ENCODE measurements around the gene CENPM.
A peak's percentile ranks its signal among the peaks of the same experiment; 100 is the strongest.

CENPM gene

GRCh38 chr22:41946629-41947423 is at the start of gene CENPM:
TSS of gene CENPM (minus strand) at chr22:41947152. CDS start at chr22:41947076, 76 bp downstream.
- DNase-seq (ENCODE audit: low read depth in 2 of 2): peak; percentile 92 to 94

GRCh38 chr22:41995211-41995610 is 48.3 kb upstream of the CENPM start:
- no peak for DNase-seq (ENCODE audit: low read depth in 2 of 2)

- no peak for DNase-seq (ENCODE audit: low read depth in 2 of 2)
Measured at GRCh38 chr22:41992496-41992895, 45.5 kb upstream of the CENPM start.

GRCh38 chr22:41991111-41991510 is 44.2 kb upstream of the CENPM start:
- DNase-seq (ENCODE audit: low read depth in 2 of 2): no peak

DNA sequence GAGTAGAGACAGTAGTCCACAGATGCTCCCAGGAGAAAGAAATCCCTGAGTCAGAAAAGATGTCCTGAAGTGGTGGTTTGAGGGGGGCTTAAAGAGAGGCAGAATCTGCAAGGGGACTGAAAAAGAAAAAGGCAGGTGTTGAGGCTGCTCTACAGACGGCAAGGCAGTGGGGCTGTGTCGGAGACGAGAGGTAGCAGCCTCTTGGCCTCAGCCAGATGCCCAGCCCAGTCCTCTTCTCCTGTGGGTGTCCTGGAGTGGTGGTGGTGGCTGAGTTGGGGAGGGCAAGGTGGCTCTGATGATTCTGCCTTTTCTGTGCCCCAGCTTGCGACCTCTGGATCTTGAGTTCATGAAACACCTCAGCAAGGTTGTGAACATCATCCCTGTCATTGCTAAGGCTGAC is 42.3 kb upstream of the CENPM start:
- no peak for DNase-seq (ENCODE audit: low read depth in 2 of 2)

DNA sequence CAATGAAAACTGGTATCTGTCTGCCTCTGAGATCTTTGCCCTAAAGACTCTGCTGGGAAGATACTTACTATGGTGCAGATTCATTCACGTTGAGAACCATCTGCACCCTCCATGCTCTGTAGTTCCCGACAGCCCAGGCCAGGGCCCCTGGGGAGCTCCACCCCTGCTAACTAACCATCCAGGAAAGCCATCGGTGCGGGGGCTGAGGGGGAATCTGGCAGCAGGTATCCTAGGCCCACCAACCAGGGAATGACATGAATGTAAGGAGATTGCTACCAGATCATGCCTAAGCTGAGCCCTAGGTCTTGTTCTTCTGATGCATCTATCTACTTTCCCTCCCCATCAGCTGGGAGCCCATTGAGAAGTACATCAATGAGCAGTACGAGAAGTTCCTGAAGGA is 40.3 kb upstream of the CENPM start:
- DNase-seq (ENCODE audit: low read depth in 2 of 2): no peak

GRCh38 chr22:41983513-41984405 is 36.8 kb upstream of the CENPM start:
- DNase-seq (ENCODE audit: low read depth in 2 of 2): no peak

DNA sequence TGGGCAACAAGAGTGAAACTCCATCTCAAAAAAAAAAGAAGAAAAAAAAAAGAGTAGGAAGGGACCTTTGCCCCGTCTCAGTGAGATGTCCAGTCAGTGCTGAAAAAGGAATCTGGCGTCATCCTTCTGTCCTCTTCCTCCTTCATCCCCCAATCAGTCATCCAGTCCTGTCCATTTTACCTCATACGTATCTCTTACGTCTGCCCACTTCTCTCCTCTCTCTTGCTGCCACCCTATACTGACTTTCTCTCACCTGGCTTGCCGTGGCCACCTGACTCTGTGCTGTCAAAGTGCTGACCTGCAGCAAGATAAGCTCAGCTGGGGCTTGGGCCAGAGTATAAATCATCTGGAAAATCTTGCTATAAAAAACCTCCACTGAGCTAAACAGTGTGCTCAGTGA is 35.9 kb upstream of the CENPM start:
- DNase-seq (ENCODE audit: low read depth in 2 of 2): no peak

- no peak for DNase-seq (ENCODE audit: low read depth in 2 of 2)
Measured at GRCh38 chr22:41979423-41980250, 32.7 kb upstream of the CENPM start.

GRCh38 chr22:41978732-41979131 is 31.8 kb upstream of the CENPM start:
- DNase-seq (ENCODE audit: low read depth in 2 of 2): no peak

DNA sequence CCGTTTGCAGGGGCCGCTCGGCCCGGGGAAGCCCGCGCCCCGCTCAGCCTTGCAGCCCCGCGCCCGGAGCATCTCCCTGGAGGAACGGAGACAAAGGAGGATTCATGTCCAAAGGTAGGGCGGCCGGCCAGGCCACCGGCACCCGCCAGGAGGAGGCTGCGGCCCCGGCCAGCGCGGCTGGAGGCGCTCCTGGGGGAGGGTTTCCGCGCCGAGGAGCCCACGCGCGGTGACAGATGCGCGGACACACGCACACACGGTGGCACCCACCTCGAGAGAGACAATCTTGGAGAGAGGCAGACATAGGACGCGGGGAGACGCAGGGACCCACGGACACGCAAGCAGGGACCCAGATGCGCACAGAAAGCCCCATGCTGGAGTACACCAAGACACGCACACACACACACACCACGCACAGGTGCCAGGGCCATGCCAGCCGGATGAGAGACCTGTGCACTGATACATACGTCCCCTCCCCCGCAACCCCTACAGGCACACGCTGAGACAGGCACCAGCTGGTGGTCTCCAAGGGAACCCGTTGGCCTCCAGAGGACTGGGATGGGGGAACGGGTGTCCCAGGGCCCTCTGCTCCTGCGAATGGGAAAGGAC is 30.1 kb upstream of the CENPM start:
- no peak for DNase-seq (ENCODE audit: low read depth in 2 of 2)

- peak; percentile 26 to 42 for DNase-seq (ENCODE audit: low read depth in 2 of 2)
Measured at GRCh38 chr22:41976070-41976901, 29.3 kb upstream of the CENPM start.

- DNase-seq (ENCODE audit: low read depth in 2 of 2): no peak
Measured at GRCh38 chr22:41975299-41976069, 28.5 kb upstream of the CENPM start.

DNA sequence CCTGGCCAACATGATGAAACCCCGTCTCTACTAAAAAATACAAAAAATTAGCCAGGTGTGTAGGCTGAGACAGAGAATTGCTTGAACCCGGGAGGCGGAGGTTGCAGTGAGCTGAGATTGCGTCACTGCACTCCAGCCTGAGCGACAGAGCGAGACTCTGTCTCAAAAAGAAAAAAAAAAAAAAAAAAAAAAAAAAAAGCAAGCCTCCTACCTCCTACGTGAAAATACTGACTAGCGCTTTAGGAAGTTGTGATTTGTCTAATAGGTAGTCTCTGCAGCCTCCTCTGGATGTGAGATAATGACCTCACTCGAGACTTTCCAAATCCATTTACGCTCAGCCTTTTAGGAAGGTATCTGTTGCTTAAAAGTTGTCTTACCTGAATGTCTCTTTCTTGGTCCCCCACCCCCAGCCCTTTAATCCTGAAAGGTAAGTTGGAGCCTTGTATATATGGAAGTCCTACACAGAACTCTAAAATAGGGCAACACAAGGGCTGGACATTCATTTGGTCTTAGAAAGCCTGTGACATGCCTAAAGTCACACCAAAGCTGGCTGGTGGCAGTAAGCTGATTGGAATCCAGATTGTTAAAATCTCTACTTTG is 27.8 kb upstream of the CENPM start:
- DNase-seq (ENCODE audit: low read depth in 2 of 2): no peak

GRCh38 chr22:41971431-41971830 is 24.5 kb upstream of the CENPM start:
- no peak for DNase-seq (ENCODE audit: low read depth in 2 of 2)

DNA sequence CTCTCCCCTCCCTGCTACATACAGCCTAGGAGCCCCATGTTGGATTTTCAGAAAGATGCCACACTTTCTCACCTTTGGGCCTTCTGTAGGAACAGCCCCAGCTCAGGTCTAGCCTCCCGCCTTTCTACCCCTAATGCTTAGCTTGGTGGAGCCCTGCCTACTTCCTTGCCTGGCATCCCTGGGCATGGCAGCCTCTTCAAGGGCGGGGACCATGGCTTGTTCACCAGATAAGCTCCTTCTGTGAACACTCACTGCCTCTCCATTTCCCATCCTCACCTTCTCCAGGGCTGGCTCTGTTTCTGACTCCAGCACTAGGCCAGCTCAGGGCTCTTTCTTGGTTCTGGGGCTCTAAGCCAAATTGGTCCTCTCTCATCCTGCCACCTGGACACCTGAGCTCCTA is 23.6 kb upstream of the CENPM start:
- DNase-seq (ENCODE audit: low read depth in 2 of 2): no peak

DNA sequence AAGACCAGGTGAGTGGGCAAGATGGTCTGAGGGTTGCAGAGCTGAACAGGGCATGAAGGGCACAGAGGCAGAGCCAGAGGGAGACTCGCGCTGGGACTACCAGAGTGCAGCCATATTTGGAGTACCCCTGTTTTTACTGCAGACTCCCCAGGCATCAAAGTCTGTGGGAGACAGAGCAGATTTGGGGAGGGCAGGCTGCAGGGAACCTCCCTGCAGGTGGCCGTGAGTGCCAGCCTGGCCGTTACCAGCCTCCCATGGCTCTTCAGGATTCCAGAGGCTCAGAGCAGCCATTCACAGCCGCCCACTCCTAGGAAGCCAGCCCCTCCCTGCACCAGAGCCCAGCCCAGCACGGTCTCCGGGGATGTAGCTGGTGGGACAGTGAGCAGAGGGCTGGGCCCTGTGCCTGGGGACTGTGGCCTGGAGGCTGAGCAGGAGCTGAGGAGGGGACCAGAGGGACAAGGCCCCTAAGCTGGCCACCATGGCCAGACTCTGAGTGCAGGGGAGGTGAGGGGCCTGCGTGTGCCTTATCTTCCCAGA is 22.2 kb upstream of the CENPM start, which contains the start of gene SEPTIN3:
SEPTIN3 (plus strand) TSS at position 334 of the 537 bp plus-strand sequence. CDS start 2,050 bp downstream, outside the sequence.
- no peak for DNase-seq (ENCODE audit: low read depth in 2 of 2)

DNA sequence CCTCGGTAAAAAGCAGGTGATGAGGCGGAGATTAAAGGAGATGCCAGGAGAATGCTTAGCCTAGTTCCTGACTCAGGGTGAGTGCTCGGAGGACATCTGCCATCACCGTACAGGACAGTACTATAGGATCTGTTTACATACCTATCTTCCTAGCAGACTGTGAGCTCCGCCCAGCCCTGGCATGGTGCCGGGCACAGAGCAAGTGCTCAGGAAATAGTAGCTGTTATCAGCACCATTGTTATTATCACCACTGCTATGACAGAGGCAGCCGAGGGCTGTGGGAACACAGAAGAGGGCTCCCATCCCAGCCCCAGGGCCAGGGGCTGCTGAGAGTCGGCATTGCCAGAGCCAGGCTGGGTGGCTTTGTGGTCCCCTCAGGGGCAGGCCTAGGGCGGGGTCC is 21.6 kb upstream of the CENPM start:
- no peak for DNase-seq (ENCODE audit: low read depth in 2 of 2)

DNA sequence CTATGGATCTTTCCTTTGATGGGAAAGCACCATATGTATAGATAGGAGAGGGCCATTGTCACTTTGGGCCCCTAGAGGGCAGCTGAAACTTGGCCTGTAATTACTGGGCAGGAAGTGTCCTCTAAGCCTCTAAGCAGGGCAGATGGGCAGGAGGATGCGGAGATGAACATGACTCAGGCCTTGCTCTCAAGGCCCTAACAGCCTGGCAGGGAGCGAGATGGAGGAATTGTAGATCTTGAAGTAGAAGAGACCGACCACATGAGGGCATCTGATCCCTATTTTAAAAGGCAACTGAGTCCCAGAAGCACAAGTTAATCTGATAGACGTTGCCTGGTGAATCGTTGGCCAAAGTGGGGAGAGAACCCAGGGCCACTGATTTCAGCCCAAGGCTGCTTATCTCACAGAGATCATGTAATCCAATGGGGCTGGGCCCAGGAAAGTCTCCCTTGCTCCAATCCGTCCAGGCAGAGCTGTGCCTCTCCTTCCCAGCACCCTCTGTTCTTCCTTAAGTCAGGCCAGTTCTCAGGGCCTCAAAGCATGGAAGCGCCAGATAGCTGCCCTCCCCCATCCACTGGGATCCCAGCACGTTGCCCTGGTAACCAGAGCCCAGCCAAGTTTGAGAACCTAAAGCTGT is 19.8 kb upstream of the CENPM start:
- no peak for DNase-seq (ENCODE audit: low read depth in 2 of 2)

All from stimulated activated CD4-positive, alpha-beta T cell treated with anti-CD3 and anti-CD28 coated beads, Interleukin-4, amount 100 ng/mL, for 48 hours (primary cell).